GM20431 (cell line): ENCODE measurements around the gene PRKAB1.

ENCODE experiments used
- in situ Hi-C: fragments of 300-500 bp; cut with MseI, MboI; formaldehyde crosslinking; loops from one replicate; pipeline ENCODE4 v1.15.0; 2020; ENCODE audit warnings: low sequenced_read_pairs; ENCODE audit not compliant: unreplicated experiment

The PRKAB1 gene

DNA sequence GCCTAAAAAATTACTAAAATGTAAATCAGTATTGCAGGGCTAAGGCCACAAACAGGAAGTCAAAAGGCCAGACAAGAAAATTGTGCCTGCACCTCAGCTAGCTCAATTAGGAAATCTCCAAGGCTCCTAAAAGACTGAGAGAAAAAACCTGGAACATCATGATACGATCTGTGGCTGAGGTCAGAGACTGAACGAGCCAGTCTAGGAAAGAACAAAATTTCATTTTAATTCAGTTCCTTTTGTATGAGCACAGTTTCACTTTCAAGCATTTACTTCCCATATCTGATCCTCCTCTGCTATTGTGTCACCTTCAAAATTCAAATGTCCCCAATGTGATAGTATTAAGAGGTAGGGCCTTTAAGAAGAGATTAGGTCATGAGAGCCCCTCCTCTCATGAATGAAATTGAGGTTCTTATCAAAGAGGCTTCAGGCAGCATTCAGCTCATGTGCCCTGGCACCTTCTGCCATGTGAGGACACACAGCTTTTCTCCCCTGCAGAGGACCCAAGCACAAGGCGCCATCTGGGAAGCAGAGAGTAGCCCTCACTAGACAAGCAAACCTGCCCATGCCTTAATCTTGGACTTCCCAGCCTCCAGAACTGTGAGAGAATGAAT is 14.8 kb downstream of the PRKAB1 start:
- in situ Hi-C loops, result no loop called here

DNA sequence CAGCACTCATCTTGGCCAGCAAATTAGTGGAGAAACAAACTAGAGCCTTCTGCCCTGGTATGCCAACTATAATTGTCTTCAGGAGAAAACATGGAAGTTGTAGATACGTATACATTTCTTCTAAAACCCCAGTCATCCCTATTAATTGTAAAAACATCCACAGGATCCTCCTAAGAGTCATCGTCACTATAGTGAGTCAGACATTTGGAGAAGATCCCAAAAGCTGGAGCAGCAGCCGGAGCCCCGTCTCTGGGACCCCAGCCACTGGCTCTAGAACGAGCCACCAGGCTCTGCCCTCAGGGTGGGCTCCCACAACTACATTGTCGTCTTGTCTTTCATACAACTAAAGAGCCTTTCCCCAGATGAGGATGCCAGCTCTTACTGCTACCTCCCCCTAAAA is 15.5 kb downstream of the PRKAB1 start:
- in situ Hi-C loops, result no loop called here

DNA sequence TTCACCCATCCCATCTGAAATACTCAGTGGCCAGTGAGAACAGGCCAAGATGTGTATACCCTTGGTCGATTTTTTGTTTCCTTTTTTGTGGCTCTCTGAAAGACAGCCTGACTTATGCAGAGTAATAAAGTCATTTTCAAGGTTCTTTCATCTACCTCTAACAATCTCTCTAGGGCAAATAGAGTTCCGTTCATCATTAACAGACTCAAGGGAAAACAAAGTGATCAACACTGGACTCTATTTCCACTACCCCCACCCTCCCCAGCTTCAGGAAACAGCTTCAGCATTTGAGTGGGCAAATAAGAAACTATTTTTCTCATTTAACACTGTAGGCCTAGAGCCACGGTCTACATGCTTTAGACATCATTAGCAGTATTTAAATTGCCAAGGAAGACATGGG is 15.9 kb downstream of the PRKAB1 start:
- in situ Hi-C loops, result no loop called here

DNA sequence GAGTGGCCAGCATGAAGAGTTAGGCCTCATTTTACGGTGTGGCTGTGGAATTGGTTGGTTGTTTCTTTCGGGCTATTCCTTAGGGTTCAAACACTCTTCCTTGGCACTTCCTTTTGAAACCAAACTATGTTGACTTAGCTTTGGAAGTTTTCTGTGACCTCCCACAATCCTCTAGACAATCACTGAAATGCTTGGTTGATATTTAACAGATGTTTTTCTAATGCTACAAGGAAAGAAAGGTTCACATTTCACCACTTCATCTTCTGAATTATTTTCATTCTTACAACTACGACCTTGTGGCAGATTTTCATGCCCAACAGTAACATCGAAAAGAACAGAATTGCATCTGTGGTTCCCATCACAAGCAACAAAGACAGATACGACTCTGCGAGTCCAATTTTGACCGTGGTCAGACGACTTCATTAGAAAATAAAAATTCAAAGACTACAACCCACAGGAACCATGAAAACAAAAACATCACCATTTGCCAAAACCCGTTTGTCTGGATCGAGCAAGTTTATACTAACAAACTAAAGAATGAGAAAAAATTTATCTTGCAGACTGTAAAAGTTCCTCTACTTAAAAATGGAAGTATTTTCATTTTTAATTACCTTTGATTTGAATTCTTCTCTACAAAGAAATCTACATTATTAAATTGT is 16.9 kb downstream of the PRKAB1 start:
- in situ Hi-C loops, result no loop called here

DNA sequence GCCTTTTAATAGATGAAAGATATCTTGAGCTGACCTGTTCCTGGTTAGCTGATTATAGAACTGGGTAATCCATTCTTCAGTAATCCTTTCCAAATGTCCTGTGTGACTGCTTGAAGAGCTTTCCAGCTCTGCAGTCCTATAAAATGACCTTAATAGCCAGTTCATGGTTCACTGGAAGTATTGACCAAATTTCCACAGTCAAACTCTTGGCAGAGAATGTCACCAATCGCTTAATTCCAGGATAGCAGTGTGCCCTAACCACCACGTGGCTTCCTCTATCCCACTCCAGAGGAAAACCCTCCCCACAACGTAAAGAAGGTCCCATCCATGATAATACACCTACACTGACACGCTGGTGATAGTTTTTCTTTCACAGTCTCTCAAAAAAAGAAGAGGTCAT is 17.4 kb downstream of the PRKAB1 start:
- in situ Hi-C loops, result no loop called here

DNA sequence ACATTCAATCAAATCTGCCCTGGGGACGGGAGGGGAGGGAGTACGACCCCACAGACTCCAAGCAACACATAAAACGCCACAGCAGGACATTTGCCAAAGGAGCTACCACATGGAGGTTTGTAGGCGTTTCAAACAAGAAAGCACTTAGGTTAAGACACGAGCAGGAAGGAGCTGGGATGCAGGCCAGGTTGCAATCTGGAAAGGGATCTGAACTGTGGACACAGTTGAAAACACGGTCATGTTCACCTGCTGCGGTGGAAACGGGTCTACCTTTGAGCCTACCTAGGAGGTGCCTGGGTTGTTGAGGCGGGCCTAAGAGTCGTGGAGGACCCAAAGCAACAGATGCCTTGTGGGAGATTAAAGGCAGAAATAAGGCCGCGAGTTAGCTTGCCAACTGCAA is 18.4 kb downstream of the PRKAB1 start:
- in situ Hi-C loops, result no loop called here

DNA sequence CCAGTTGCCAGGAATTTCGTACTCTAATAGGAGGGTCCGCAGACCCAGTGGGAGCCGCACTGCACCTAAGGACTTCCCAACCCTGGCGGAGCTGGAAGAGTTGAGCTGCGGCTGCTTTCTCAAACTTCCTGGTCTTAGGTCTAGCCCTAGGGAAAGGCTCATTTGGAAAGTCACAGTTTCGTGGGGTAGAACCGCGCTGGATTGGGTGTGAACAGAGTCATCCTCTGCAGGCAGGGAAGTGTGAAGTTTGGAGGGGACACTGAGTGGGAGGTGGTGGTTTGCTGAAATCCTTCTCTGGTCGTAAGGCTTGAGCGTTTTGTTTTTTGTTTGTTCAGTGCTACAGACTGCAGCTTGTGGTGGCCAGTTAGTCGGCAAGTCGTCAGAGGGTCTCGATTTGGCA is 18.8 kb downstream of the PRKAB1 start:
- in situ Hi-C loops, result no loop called here

DNA sequence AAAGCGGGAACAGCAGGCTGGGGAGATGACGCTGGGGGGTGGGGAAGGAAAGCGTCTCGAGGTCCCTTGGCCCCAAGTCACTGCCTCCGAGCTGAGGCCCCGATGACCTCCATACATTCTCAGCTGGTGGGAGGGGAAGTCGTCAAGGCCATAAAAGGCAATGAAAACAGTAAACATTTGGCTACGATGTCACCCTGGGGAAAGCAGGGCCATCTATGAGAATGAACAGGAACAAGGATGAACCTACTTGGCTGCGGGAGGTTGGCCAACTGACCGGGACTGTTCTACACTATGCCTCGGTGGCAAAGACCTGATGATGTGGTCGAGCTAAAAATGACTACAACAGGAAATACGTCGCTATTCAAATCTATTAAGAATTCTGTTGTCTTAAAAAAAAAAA is 19.5 kb downstream of the PRKAB1 start:
- in situ Hi-C loops, result no loop called here

DNA sequence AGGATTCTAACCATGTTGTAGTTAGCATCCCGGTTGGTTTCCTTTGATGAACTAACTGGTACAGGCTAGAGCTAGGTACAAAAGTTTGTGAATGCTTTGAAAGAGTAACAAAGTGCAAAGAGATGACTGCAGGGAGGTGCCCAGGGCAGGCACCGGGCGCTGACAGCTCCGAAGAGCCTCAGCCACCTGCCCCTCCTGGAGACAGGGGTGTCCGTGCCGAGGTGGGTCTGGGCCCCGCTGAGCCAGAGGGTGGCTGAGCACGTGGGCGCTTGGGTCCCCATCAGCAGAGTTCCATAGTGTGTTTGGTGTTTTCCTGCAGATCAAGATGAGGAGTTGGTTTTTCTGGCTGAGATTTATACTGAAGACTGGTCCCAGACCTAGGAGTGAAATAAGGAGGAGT is 19.9 kb downstream of the PRKAB1 start:
- in situ Hi-C loops, result no loop called here

DNA sequence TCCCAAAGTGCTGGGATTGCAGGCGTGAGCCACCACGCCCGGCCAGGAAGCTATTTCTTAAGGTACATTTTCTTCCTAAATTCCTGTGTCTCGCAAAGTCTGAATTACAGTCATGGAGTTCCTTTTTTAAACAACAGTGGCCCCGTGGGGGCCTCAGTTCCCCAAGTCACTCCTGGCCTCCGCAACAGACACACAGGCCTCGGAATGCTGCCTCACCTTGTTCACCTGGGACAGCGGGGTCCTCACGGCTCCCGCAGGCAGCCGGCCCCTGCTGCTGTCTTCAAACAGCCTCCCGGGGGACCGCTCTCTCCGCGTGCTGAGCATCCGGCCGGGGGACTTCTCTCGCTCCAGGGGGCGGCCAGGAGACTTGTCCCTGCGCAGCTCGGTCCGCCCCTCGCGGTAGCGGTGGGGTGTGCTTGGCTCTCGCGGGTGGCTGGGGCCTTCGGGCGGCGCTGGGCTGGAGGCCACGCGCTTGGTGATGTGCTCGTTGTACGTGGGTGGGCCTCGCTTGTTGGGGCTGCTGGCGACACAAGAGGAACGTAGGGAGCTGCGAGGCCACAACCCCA is 22.1 kb downstream of the PRKAB1 start:
- in situ Hi-C loops, result no loop called here

DNA sequence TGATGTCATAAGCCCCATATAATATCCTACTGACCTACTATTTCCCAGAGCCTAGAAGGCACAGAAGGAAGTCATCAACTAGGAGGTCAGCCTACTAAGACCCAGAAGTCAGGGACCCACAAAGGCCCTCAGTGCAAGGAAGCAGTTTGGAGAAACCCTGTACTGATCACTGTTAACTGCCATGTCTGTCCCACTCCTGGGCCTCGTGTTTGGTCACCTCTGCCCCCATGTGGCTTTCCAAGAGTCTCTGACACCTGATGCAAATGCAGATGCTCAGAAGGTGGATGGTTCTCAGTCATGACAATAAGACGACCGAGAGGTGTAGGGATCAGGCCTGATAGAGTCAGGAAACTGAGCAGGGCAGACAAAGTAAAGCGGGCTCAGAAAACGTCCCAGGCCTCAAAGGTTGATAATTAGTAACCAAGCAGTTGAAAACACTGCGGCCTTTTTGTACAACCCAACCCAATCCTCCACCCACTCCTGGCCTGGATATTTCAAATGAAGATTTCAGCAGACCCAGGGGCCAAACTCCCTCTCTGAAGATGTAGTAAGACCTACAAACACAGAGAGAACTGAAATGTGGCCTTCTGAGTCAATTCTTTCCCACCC is 23.4 kb downstream of the PRKAB1 start:
- in situ Hi-C loops, result no loop called here

DNA sequence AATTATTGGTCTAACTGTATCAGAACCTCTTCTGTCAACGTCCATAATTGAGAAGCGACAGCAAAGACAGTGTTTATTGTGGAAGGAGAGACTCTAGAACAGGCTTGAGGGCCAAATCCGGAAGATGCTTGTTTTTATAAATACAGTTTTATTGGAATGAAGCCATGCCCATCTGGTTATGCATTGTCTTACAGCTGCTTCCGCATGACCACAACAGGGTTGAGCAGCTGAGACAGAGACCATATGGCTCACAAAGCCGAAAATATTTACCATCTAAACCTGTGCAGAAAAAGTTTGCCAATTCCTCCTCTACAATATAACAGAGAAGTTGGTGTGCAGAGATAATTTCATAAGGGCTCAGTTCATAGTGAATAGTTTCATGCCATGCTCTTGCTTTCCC is 24.5 kb downstream of the PRKAB1 start:
- in situ Hi-C loops, result no loop called here

DNA sequence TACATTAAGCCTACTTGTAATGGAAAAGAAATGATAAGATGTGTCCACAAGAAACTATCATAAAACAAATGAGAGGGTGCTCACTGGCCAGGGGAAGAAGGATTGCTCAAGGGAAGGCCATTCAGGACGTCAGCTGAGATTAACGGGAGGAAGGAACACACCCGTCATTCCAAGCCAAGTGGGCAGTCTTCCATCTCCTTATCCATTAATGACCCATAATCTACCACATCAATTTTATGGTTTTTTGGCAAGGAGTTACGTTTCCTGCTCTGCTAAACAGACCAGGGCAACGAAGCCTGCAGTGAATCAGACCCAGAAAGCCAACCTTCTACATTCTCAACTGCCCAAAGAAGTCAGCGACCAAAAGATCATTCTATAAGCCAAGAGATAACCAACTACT is 25.1 kb downstream of the PRKAB1 start:
- in situ Hi-C loops, result no loop called here

DNA sequence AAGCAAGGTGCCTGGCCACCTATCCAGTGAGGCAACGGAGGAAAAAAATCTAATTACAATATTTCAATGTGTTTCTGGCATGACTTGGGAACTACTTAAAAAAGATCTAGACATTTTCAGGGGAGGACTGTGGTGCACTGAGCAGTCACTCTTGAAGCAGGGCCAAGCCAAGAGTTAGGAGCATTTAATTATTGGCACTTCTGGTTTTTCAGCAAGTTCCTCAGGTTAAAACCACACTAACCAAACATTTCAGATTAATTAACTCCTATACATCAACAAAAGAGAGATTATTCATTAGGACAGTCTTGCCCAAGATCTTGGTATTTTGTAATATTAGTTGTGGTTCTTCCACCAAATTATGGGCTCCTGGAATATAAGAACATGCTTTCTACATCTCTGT is 25.6 kb downstream of the PRKAB1 start:
- in situ Hi-C loops, result no loop called here

DNA sequence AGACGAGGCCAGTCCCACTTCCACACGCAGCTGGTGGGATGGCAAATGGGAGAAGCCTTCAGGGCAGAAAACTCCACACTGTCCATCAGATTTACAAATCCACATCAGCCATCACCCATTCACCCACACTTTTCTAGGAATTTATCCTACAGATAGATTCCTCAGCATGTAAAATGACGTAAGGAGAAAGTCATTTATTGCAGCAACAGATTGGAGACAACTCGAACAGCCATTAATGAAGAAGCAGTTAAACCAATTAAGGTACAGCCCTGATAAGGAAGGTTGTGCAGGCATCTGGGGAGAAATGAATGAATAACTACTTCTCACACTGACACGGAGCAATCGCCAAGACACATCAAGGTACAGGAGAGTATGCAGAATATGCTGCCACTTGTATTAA is 26.2 kb downstream of the PRKAB1 start:
- in situ Hi-C loops, result no loop called here

DNA sequence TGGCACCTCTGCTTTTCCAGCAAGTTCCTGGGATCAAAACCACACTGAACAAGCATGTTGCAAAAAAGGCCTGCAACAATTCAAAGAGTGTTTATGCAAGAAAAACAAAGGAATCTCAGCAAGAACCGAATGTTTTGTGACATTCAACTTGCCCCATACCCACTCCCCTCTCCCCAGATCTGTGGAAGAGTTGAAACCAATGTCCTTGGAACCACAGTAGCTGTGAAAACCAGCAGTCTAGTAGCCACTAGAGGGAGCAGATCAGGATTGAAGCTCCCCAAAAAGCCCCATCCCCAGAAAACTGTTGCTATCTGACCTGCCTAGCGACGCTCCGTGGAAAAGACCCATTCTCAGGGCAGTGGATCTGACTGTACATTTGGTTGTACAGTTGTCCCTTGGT is 27.1 kb downstream of the PRKAB1 start:
- in situ Hi-C loops, result no loop called here

DNA sequence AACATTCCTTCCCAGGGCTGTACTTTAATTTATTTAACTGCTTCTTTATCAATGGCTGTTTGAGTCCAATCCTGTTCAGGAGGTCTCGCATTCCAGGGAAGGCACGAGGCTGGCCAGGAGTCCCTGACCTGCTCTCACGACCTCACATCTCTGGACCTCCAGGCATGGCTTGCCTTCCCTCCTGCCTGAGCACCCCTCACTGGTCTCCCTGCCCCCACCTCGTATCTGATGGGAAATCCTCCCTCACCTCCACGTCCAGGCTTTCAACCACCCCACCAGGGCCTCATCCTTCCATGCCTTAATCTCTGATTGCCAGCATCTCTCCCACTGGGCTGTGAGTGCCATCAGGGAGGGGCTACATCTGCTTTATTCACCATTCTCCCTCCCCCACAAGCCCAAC is 29.0 kb downstream of the PRKAB1 start:
- in situ Hi-C loops, result no loop called here

DNA sequence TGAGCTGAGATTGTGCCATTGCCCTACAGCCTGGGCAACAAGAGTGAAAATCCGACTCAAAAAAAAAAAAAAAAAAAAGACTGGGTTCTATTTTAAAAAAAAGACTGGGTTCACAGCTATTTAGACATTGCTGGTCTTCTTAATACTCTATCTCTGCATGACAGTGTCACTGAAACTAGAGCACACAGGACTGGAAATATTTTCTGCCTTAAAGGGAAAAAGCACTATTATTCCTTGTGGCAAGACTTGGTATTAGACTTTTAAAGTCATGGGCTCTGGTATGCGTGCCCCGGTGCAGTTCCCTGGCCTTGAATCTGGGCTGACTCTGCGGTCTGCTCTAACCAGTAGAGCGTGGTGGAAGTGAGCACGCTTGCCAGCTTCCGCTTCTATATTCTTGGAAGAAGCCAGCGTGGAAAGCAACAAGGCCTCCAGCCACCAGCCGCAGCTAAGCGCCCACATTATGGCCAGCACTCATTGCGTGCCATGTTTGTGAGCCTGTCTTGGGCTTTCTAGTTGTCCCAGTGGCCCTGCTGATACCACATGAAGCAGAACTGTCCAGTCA is 31.3 kb downstream of the PRKAB1 start:
- in situ Hi-C loops, result no loop called here

DNA sequence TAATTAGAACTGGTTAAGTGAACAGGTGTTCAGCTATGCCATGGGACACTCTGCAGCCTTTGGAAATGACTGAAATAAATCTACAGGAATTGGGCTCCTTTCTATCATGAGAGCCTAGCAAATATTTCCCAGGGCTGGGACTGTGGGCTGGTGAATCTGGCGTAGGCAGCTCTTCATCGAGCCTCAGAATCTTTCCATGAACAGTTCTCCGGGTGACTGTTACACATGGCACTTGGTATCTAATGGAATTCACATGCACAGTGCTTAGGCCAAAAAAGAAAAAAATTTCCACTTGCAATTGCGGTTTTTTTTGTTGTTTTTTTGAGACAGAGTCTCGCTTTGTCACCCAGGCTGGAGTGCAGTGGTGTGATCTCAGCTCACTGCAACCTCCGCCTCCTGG is 32.1 kb downstream of the PRKAB1 start:
- in situ Hi-C loops, result no loop called here

DNA sequence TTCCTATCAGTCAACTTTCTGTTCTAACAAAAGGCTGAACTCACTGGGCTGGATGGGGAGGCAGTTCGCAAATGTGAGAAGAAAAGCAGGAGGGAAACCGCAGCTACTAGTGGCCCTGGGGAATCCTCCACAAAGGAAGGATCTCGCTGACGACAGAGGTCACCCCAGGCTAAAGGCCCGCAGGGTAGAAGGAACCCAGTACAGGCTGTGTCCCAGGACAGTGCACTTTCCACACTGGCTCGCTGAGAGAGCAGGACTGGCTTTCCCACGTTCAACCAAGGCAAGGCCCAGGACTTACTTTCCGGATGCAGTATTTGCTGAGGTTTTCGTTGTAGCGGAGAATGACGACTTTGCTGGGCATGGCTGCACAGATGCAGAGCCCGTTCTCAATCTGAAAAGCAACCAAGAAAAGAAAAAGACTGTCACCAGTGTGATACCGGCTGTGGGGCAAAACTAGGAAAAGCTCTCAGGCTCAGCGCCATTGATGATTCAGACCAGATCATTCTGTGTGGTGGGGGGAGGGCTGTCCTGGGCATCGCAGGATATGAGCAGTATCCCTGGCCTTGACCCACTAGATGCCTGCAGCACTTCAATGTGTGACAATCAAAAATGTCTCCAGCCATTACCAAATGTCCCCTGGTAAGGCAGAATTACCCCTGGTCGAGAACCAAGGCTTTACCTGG is 36.3 kb downstream of the PRKAB1 start:
- in situ Hi-C loops, result no loop called here

DNA sequence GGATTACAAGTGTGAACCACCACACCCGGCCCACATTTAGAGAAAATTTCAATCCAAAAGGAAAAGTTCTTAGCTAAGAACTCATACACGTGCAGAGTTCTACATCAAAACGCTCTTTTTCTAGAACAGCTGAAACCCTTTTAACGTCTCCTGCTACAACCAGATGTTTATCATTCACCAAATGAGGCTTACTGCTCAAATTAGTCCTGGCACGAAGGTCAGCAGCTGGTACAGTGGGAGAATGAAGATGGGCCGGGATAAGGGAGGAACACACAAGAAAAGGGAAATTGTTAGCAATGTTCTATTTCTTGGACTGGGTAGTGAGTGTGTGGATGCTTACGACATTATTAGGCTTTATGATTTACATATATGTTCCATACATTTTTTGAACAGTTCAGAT is 37.2 kb downstream of the PRKAB1 start:
- in situ Hi-C loops, result no loop called here
